Thymus (tissue), 11 donors: ENCODE measurements around the gene KLC1. TPM values are rescaled to one million over a fixed set of nuclear protein-coding genes. Genes with fewer than 3 reads are reported as not detected.

Experiments used
- DNase-seq, 9 donors: peaks; one replicate each; pipeline ENCODE4 v3.0.0-alpha.2; 2013; ENCODE audit warnings: low spot score in 9 of 9, low read depth in 6 of 9, missing footprints in 1 of 9
- H3K27ac ChIP-seq, 2 donors: one replicate each; pipeline ENCODE4 v1.5.1; 2013; ENCODE audit warnings: control low read depth in 1 of 2, low read depth in 1 of 2, low read length in 1 of 2, mild to moderate bottlenecking in 1 of 2, moderate library complexity in 1 of 2
- H3K27me3 ChIP-seq, 2 donors: one replicate each; pipeline ENCODE4 v1.5.1; 2013; ENCODE audit warnings: low read length in 1 of 2; ENCODE audit not compliant: control insufficient read depth in 2 of 2, insufficient read depth in 1 of 2
- H3K36me3 ChIP-seq, 2 donors: one replicate each; pipeline ENCODE4 v1.5.1; 2013; ENCODE audit warnings: low read length in 1 of 2, mild to moderate bottlenecking in 1 of 2, moderate library complexity in 1 of 2; ENCODE audit not compliant: control insufficient read depth in 2 of 2, insufficient read depth in 2 of 2
- H3K4me1 ChIP-seq, 2 donors: one replicate each; pipeline ENCODE4 v1.5.1; 2013; ENCODE audit warnings: low read length in 2 of 2; ENCODE audit not compliant: control insufficient read depth in 2 of 2, insufficient read depth in 2 of 2
- H3K4me3 ChIP-seq, 2 donors: one replicate each; pipeline ENCODE4 v1.5.1; 2013; ENCODE audit warnings: low read length in 2 of 2, control low read depth in 1 of 2, mild to moderate bottlenecking in 1 of 2
- H3K9me3 ChIP-seq, 2 donors: one replicate each; pipeline ENCODE4 v1.5.1; 2013; ENCODE audit warnings: low read length in 1 of 2, mild to moderate bottlenecking in 1 of 2; ENCODE audit not compliant: control insufficient read depth in 2 of 2, insufficient read depth in 1 of 2
- WGBS: extraction: QIAGEN DNeasy Blood & Tissue Kit; methylation state at CpG from one replicate; pipeline ENCODE4 v1.1.7; 2013; 5-methylcytosine and 5-hydroxymethylcytosine counted together
- polyA plus RNA-seq: library from polyadenylated mRNA; stranded (reverse); fragments of 200-250 nt; gene quantifications from one replicate; pipeline ENCODE4 v1.2.3, GENCODE V29; 2013
- total RNA-seq: library from RNA; stranded (reverse); fragments of 120-200 nt; gene quantifications from one replicate; pipeline ENCODE4 v1.2.4, GENCODE V29; 2013
- donor health status: healthy.

Gene KLC1
- total and polyA plus RNA-seq, 2 donors: 60.1 to 121 TPM

GRCh38 chr14:103662029-103662428, 33.0 kb downstream of the KLC1 start:
- DNase-seq: no peak
- 98% methylated on average over 10 of the region's 10 CpGs for WGBS
- no peaks in the 10 kb centered on the region for H3K27me3 ChIP-seq
- H3K4me3 ChIP-seq: no peak overlapping the region
- no peak overlapping the region for H3K27ac ChIP-seq
- no peaks in the 10 kb centered on the region for H3K4me1 ChIP-seq
- peaks cover 62 to 79% of the 10 kb centered on the region in 2 donors for H3K36me3 ChIP-seq
- H3K9me3 ChIP-seq: no peaks in the 10 kb centered on the region

GRCh38 chr14:103662591-103662990, 33.6 kb downstream of the KLC1 start:
- DNase-seq: no peak
- WGBS: 98% methylated on average over 17 of the region's 17 CpGs
- peaks cover 58 to 79% of the 10 kb centered on the region in 2 donors for H3K36me3 ChIP-seq
- H3K9me3 ChIP-seq: no peaks in the 10 kb centered on the region
- no peak overlapping the region for H3K27ac ChIP-seq
- no peaks in the 10 kb centered on the region for H3K27me3 ChIP-seq
- no peak overlapping the region for H3K4me3 ChIP-seq
- H3K4me1 ChIP-seq: no peaks in the 10 kb centered on the region

DNA sequence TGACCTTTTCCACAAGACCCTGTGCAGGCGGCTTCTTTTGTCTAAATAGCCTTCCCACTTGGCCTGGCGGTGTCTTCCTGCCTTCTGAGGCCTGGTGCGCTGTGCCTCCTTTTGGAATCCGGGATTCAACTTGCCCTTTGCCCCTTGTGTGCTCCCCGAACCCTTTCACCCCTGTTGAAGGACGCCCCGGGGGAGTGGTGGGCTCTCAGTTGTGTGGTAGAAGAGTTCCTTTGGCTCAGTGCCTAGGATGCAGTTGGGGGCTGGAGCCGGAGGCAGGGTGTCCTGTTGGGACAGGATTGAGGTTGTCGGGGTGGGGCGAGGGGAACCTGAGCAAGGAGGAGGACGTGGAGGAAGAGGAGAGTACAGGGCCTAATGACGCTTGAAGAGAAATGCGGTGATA, 34.5 kb downstream of the KLC1 start:
- Histone ChIP-seq H3K27me3 (no peaks in the 10 kb centered on the region), H3K36me3 (peaks cover 59 to 80% of the 10 kb centered on the region in 2 donors), H3K4me3 (no peak overlapping the region), H3K4me1 (no peaks in the 10 kb centered on the region), H3K27ac (no peak overlapping the region), H3K9me3 (no peaks in the 10 kb centered on the region)
- no peak for DNase-seq
- 94% methylated on average over 13 of the region's 13 CpGs for WGBS

GRCh38 chr14:103667671-103668070, 38.7 kb downstream of the KLC1 start:
- H3K27ac ChIP-seq: no peak overlapping the region
- 96% methylated on average over 4 of the region's 4 CpGs for WGBS
- peaks cover 50 to 70% of the 10 kb centered on the region in 2 donors for H3K36me3 ChIP-seq
- H3K9me3 ChIP-seq: no peaks in the 10 kb centered on the region
- H3K4me1 ChIP-seq: no peaks in the 10 kb centered on the region
- DNase-seq: no peak
- no peak overlapping the region for H3K4me3 ChIP-seq
- no peaks in the 10 kb centered on the region for H3K27me3 ChIP-seq

DNA sequence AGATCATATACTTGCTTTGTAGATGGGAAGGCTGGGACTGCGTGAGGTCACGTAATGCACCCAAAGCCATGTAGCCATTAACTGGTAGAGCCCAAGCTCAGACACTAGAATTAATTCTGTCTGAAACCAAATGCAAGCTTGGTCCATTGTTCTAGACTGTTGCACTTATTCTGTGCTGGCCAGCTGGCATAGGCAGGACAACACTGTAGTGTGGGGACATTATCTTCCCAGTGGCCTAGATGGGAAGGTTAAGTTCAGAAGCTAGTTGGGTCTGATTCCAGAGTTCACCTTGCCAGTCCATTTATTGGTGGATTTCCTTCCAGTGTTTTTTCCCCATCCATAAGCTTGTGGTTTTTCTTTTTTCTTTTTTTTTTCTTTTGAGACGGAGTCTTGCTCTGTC, 39.1 kb downstream of the KLC1 start:
- 97% methylated on average over 3 of the region's 3 CpGs for WGBS
- DNase-seq: no peak
- H3K9me3 ChIP-seq: no peaks in the 10 kb centered on the region

DNA sequence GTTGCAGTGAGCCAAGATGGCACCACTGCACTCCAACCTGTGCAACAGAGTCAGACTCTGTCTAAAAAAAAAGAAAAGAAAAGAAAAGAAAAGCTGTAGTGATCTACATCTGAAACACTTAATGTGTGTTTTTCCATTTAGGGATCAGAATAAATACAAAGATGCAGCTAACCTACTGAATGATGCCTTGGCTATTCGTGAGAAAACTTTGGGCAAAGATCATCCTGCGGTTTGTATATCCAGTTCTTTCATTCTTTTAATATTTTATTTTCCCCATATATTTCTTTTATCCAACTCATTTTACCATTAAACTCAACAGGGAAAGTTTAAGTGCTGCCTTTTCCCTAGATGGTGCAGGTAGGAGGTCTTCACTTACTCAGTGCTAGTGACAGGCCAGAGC, 40.4 kb downstream of the KLC1 start:
- DNase-seq: no peak
- H3K36me3 ChIP-seq: peaks cover 56 to 66% of the 10 kb centered on the region in 2 donors
- H3K4me1 ChIP-seq: no peaks in the 10 kb centered on the region
- no peak overlapping the region for H3K4me3 ChIP-seq
- no peak overlapping the region for H3K27ac ChIP-seq
- H3K9me3 ChIP-seq: no peaks in the 10 kb centered on the region
- over 99% methylated on average over 2 of the region's 2 CpGs for WGBS
- no peaks in the 10 kb centered on the region for H3K27me3 ChIP-seq

More for the DNA sequence above, 39.1 kb downstream of the KLC1 start:
- H3K4me3 ChIP-seq: no peak overlapping the region
- H3K27me3 ChIP-seq: no peaks in the 10 kb centered on the region
- H3K36me3 ChIP-seq: peaks cover 54 to 72% of the 10 kb centered on the region in 2 donors
- no peak overlapping the region for H3K27ac ChIP-seq
- H3K4me1 ChIP-seq: no peaks in the 10 kb centered on the region

- WGBS: 97% methylated on average over 4 of the region's 4 CpGs
- DNase-seq: no peak
- H3K4me3 ChIP-seq: no peak overlapping the region
- H3K4me1 ChIP-seq: no peaks in the 10 kb centered on the region
- no peaks in the 10 kb centered on the region for H3K27me3 ChIP-seq
- H3K9me3 ChIP-seq: no peaks in the 10 kb centered on the region
- no peak overlapping the region for H3K27ac ChIP-seq
- H3K36me3 ChIP-seq: peaks cover 69 to 76% of the 10 kb centered on the region in 2 donors
Observed at GRCh38 chr14:103671911-103672310, 42.9 kb downstream of the KLC1 start.

DNA sequence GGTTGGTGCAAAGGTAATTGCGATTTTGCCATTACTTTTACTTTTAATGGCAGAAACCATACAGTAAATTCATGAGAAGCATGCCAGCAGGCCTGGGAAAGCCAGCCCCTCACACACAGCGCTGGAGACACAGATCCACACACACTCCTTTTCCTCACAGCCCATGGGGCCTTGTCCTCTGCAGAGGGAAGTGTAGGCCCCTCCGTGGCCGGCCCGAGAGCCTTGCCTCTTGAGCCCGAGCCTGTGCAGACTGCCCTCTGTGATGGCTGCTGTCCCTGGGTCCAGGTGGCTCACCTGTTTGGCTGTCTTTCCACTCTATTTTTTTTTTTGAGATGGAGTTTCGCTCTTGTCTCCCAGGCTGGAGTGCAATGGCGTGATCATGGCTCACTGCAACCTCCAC, 46.9 kb downstream of the KLC1 start:
- no peak for DNase-seq
- H3K27me3 ChIP-seq: no peaks in the 10 kb centered on the region
- H3K27ac ChIP-seq: no peak overlapping the region
- WGBS: 98% methylated on average over 8 of the region's 8 CpGs
- peaks cover 80 to 82% of the 10 kb centered on the region in 2 donors for H3K36me3 ChIP-seq
- no peaks in the 10 kb centered on the region for H3K9me3 ChIP-seq
- H3K4me1 ChIP-seq: no peaks in the 10 kb centered on the region
- no peak overlapping the region for H3K4me3 ChIP-seq

- no peaks in the 10 kb centered on the region for H3K9me3 ChIP-seq
- DNase-seq: no peak
- peaks cover 83 to 84% of the 10 kb centered on the region in 2 donors for H3K36me3 ChIP-seq
- no peaks in the 10 kb centered on the region for H3K4me1 ChIP-seq
- no peak overlapping the region for H3K27ac ChIP-seq
- H3K27me3 ChIP-seq: no peaks in the 10 kb centered on the region
- WGBS: 97% methylated on average over 16 of the region's 16 CpGs
- H3K4me3 ChIP-seq: no peak overlapping the region
Observed at GRCh38 chr14:103676881-103677675, 48.1 kb downstream of the KLC1 start.
